Medulla oblongata (tissue), 1 donor: ENCODE measurements around the gene RNF223.

Experiments used
- DNase-seq: peaks from one replicate; pipeline ENCODE4 v3.0.0-alpha.2; 2015; ENCODE audit errors: extremely low spot score

RNF223 gene

GRCh38 chr1:1030867-1031658, 43.0 kb downstream of the RNF223 start:
- peak; percentile 35 for DNase-seq

- DNase-seq, result no peak
These were observed 46.3 kb downstream of the RNF223 start for GRCh38 chr1:1027791-1028190.

- DNase-seq, result no peak
These were observed 47.3 kb downstream of the RNF223 start for GRCh38 chr1:1026599-1027413.

DNA sequence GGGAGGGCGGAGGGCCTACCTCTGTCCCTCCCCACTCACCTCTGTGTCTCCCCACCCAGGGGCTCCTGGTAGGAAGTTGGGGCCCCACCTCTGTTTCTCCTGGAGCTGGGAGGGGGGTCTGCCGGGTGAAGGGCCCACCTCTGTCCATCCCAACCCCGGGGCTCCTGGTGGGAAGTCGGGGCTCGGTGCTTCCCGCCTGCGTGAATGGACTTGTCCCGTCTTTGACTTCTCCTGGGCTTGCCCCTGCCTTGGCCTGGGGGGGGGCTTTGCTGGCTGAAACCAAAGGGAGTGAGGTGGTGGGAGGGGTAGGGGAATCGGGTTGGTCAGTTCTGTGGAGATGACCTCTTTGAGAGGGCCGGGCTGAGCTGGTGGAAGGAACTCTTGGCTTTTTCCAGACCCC, 48.4 kb downstream of the RNF223 start:
- no peak for DNase-seq

DNA sequence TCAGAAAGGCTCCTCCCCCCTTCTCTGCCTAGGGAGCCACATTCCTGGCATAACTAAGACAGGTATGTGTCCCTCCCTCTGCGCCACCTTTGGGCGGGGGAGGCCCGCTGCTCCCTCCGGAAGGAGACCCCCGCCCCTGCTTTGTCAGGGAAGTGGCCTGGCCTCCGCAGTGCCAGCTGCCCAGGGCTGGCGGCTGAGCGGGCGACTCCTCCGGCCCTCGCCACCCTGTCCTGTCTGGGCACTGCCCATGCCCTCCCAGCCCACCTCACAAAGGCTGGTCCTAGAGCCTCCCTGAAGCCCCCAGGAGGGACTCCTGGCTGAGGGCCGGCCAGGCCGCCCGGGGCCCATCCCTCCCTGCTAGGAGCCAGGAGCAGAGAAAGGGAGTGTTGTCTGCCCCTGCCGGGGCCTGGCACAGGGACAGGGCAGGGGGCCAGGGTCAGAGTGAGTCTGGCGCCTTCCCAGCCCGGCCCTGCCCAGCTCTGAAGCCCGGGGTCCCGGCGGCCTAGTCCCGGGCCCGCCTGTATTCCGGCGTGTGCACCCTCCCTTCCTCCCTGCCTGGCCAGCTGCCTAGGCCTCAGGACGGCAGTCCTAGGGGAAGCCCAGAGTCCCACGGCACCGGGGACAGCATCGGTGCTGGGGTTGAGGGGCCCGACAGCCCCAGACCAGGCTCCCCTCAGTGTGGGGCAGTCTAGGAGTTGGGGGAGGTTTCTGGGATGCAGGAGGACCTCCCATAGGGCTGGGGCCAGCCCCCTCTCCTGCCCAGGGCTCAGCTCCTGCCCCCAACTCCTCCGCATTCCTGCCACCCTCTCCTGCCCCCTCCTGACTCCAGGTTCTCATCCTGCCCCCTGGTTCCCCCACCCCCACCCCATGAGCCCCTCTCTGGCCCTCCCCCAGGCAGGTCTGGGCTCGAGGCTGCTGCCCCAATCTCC, 49.1 kb downstream of the RNF223 start:
- peak; percentile 29 for DNase-seq

- DNase-seq, result no peak
These were observed 49.8 kb downstream of the RNF223 start for GRCh38 chr1:1024149-1024770.

DNA sequence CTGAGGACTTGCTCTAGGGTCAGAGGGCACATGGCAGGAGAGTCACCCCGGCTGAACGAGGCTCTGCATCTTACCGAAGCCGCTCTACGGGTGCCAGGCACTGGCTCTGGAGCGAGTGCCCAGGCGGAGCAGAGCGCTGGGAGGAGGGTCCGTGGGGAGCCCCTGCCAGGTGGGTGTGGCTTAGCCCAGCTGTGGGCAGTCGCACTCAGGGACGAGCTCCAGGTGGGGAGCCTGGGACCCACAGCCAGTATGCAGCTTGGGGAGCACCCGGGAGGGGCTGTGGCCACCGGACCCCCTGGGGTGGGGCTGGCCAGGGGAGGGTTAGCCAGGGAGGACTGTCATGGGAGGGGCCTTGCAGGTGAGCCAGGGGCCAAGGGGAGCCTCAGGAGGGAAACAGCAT, 50.4 kb downstream of the RNF223 start:
- no peak for DNase-seq

- DNase-seq, result no peak
These were observed 51.6 kb downstream of the RNF223 start for GRCh38 chr1:1022302-1023009.

DNA sequence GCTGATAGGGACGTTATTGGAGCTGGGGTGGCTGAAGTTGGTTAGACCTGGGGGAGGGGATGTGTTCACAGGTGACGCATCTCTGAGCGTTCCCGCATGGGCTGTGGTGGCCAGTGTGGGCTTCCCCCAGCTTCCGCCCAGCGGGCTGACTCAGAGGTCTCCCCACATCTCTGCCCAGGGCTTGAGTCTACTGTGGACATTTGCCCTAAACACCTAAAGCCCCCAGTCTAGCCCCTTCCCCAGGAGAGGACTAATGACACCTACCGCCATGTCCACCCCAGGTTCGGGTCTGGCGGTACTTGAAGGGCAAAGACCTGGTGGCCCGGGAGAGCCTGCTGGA, 52.2 kb downstream of the RNF223 start:
- DNase-seq, result no peak

DNA sequence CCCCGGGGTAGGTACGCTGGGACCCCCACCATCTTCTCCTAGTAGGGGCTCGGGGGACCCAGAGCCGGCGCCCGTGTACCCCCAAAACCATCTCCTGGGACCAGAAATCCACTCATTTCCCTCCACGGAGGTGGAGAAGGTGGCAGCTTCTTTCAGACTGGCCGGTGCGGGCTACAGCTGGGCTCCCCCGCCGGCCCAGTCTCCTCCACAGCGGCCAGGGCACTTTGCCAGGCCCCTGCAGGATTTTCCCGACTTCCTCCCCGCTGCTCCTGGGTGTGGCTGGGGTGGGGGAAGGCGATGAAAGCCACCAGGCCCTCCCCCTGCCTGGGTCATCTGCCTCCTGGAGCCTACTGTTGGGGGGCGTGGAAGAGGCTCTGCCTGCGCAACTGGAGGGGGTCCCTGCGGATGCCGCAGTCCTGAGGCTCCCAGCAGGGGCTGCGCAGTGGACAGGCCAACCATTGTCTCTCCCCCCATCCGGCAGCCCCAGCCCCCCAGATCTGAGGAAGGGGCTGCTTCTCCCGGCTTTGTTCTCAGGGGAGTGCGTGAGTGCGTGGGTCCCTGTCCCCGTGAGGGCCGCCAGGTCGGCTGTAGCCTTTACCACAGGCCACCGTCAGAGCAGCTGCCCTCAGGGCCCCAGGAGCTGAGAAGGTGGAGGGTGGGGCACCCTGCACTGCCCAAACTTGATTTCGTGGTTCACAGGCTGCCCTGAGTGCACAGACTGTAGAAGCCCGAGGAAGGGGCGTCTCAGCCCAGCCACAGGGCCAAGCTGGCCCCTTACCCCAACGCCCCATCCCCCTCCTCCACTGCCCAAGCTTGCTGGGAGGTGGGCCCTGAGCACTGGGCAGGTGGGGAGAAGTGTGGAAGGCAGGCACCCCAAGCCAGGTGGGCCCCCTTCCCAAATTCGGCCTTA, 52.8 kb downstream of the RNF223 start:
- DNase-seq, result no peak
